UCSD-AML1 (cell line): ENCODE measurements around the gene GDF2.

Experiments
- DNase-seq: peaks from one replicate; lab custom pipeline; 2025; ENCODE audit not compliant: unreplicated experiment; lab: John Stamatoyannopoulos, UW

The GDF2 gene

GRCh38 chr10:47366731-47367460, 44.6 kb downstream of the GDF2 start:
- DNase-seq: no peak

- DNase-seq: no peak
These were observed 45.4 kb downstream of the GDF2 start for GRCh38 chr10:47367646-47368045.

- DNase-seq: no peak
These were observed 46.4 kb downstream of the GDF2 start for GRCh38 chr10:47368431-47369180.

- no peak for DNase-seq
These were observed 47.1 kb downstream of the GDF2 start for GRCh38 chr10:47369251-47369894.

GRCh38 chr10:47370015-47370767, 47.9 kb downstream of the GDF2 start:
- no peak for DNase-seq

- no peak for DNase-seq
These were observed 48.6 kb downstream of the GDF2 start for GRCh38 chr10:47370878-47371277.

- DNase-seq: no peak
These were observed 49.6 kb downstream of the GDF2 start for GRCh38 chr10:47371629-47372485.

- no peak for DNase-seq
These were observed 50.5 kb downstream of the GDF2 start for GRCh38 chr10:47372726-47373125.

- DNase-seq: no peak
These were observed 52.6 kb downstream of the GDF2 start for GRCh38 chr10:47374611-47375536.

GRCh38 chr10:47376522-47377220, 54.4 kb downstream of the GDF2 start:
- DNase-seq: no peak
